ENCODE results near the gene CACTIN.

The CACTIN gene

DNA sequence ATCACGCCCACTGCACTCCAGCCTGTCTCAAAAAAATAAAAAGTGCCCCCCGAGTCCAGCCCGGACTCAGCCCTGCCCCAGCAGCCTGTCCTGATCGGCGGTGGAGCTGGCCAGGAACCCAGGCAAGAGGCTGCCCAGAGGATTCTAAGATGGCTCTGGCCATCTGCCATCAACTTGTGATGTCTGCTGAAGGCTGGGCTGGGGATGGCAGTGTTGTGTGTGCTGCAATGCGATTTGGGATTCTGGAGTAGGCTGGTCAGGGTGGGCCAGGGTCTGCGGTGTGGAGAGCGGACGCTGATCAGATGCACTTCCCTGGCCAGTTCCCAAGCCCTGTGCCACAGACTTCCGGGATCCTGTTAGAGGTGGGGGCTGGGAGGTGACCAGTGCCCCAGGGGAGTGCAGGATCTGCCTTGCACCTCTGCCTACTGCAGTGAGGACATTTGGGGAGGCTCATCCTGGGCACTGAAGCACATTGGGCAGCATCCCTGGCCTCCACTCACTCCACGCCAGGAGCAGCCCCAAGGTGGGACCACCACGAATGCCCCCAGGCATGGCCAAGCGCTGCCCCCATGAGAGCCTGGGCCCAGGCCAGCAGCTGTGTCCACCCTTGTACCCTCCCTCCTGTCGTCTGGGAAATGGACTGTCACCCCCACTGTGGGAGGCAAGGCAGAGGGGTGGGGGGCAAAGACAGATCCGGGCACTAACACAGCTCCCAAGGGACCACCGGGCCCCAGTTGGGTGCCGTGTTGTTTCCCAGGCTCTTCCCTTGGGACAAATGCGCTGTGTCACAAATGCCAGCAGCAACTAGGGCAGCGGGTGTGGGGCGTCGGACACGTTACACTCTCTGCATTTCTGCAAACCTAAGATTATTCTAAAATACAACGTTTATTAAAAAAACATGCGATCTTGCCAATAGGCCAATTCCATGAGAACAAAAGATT is 16.5 kb downstream of the CACTIN start:
- DNase-seq (ENCODE audit: low read depth in 2 of 2), result no peak

DNA sequence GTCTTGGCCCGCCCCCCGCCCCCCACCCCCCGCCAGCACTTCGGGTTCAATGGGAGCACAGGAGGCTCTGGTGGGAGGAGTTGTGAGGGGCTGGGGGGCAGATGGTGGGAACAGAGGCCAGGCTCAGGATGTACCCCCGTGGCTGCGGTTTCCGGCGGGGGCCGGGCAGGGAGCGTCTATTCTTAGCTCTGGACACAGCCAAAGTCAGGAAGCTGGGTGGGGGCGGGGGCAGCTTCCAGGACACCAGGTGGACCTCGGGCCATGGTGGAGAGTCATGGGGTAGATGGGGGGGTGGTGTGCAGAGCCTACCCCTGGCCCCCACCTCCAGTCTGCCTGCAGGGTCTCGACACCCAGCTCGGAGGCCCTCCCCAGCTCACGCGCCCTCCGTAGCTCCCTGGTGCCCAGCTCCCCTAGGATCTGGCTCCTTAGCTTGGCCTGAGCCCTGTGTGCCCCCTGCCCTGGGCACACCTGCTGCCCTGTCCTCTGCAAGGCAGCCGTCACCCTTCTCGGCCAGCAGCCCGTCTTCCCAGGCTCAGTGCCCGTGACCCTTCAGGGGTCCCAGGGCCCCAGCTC is 17.8 kb downstream of the CACTIN start:
- no peak for DNase-seq (ENCODE audit: low read depth in 2 of 2)

DNA sequence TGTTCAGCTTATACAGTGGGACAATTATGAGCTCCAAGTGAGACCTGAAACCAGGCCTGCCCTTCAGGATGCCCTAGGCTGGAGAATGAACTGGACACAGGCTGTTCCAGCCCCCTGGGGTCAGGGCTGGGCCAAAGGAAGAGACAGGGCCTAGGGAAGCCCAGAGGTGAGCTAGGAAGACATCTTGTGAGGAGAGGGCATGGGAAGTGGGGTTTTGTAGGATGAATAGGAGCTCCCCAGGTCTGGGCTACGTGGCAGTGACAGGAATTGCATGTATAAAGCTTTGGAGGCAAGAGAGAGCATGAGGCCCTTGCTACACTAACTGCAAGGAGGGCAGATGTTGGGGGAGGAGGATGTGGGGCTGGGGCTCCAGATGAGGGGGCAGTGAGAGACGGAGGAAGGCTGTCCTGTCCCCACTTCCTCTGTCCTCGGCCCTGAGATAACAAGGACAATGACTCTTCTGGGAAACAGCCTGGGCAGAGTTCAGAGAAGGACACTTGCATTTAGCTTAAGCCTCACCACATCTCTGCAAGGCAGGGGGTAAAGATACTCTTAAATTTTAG is 18.4 kb downstream of the CACTIN start:
- DNase-seq (ENCODE audit: low read depth in 2 of 2), result no peak

DNA sequence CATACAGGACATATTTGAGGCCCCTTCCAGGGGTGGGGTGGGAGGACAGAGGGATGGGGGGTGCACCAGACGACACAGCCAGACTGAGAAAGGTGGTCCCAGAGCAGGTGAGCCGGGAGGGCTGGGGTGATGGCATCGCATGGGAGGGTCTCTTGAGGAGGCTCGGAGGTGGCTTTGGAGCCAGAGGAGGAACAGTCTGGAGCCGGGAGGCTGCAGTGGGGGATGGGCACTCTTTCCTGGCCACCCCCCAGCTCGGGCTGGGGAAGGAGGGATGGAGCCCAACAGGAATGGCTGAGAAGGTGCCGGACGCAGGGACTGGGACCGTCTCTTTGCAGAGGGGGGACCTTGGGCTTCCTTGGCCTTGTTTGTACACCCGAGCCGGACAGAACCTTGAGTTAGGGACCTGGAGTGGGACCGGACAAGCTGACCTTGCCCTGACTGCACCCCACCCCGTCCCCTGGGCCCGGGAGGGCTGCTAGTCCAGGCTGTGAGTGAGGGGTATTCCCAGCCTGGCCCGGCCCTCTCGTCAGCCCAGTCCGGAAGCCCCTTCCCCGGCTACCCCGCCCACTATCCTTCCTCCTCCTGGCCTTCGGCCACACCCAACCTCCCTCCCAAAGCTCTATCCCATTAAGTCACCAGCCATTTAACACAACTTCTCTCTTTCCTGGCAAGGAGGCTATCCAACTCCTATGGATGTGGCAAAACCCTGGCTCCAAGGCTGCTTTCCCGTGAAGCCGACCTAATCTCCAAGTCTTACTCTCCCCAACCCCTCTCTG is 19.1 kb downstream of the CACTIN start:
- DNase-seq (ENCODE audit: low read depth in 2 of 2), result no peak

- peak; percentile 43 to 64 for DNase-seq (ENCODE audit: low read depth in 2 of 2)
Measured at GRCh38 chr19:3606690-3607289, 19.8 kb downstream of the CACTIN start, which contains the start of gene TBXA2R. Gene TBXA2R (minus strand): TSS chr19:3606875. CDS start chr19:3600634, 6,241 bp downstream.

DNA sequence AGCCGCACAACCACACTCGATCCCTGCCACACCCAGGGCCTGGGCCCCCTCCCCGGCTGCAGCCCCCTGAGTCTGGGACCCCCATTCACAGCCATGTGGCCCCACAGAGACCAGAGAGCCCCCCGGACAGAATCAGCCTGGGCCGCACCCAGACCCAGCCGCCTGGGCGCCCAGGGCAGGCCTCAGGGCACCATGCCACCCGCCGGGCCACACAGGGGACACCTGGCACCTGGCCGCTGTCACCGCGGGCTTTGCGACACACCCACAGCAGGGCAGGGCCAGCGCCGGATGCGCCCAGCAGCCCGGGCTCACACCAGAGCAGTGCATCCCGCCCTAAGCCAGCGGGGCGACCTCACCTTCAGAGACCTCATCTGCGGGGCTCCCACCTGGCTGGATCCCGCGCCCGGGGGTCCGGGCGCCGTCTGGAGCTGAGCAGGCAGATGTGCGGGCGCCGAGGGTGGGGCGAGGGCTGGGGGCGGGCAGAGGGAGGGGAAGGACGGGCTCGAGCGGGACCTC is 20.4 kb downstream of the CACTIN start:
- peak in 1 of 2 donors; percentile 15 for DNase-seq (ENCODE audit: low read depth in 2 of 2)

DNA sequence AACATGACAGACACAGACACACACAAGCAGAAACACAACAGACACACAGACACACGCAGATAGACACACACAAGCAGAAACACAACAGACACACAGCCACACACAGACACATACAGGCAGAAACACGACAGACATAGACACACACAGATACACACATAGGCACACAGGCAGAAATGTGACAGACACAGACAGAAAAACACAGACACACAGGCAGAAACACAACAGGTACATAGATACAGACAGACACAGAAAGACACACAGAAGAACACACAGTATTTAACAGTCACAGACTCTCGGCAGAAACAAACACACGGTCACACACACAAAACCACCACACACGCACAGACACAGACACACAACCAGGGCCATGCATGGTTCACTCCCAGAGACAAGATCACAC is 20.8 kb downstream of the CACTIN start:
- DNase-seq (ENCODE audit: low read depth in 2 of 2), result no peak

DNA sequence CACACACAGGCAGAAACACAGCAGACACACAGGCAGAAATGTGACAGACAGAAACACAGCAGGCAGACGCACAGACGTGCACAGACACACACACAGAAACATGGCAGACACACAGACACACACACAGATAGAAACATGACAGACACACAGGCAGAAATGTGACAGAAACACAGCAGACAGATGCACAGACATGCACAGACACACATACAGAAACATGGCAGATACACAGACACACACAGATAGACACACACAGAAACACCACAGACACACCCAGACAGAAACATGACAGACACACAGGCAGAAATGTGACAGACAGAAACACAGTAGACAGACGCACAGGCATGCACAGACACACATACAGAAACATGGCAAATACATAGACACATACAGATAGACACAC is 21.2 kb downstream of the CACTIN start:
- no peak for DNase-seq (ENCODE audit: low read depth in 2 of 2)

DNA sequence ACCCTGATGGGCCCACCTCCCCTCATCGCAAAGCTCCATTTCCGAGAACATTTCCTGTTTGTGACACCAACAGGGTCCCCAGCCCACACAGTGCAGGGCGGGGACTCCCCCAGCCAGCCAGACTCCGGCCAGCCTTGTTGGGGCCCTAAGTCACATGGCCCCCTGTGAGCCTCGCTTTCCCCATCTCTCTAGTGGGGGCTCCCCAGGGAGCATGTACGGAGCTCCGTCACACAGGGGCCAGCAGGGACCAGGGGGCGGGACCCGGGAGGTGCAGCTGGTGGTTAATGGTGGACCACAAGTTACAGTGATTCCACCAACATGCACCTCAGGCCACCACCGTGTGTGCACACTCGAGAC is 21.6 kb downstream of the CACTIN start:
- no peak for DNase-seq (ENCODE audit: low read depth in 2 of 2)

DNA sequence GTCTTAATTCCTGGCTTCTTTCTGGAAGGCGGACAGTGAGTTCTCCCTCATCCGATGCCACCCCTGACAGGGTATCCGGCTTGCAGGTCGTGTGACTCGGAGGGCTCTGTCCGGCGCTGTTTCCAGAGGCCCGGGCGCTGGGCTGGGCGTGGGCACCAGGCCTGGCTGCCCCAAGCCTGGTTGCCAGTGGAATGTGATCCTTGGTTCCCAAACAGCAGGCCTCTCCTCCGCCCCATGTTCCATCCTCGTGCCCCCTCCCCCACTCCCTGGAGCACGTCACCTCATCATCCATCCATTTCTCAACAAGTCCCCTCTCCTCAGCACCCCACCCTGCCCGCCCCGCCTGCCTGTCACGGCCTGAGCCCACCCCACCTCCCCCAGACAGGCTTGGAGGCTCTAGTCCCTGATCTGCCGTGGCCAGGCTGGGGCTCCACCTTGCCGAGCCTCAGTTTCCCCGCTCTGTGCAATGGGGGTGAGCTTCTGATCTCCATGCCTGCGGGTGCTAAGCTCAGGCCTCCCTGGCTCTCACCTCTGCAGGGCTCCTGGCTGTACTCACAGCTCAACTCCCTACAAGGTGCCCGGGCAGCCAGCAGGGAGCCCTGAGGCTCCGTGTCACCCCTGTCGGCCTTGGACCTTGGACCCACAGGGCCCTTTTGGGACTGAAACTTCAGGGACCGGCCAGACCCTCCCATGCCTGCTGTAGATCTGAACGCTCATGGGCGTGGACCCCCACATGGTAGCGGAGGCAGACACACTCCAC is 22.2 kb downstream of the CACTIN start:
- DNase-seq (ENCODE audit: low read depth in 2 of 2), result no peak

GRCh38 chr19:3603121-3603811 is 23.3 kb downstream of the CACTIN start:
- no peak for DNase-seq (ENCODE audit: low read depth in 2 of 2)

GRCh38 chr19:3601021-3601420 is 25.6 kb downstream of the CACTIN start:
- DNase-seq (ENCODE audit: low read depth in 2 of 2), result no peak

GRCh38 chr19:3599776-3600187 is 26.8 kb downstream of the CACTIN start:
- no peak for DNase-seq (ENCODE audit: low read depth in 2 of 2)

DNA sequence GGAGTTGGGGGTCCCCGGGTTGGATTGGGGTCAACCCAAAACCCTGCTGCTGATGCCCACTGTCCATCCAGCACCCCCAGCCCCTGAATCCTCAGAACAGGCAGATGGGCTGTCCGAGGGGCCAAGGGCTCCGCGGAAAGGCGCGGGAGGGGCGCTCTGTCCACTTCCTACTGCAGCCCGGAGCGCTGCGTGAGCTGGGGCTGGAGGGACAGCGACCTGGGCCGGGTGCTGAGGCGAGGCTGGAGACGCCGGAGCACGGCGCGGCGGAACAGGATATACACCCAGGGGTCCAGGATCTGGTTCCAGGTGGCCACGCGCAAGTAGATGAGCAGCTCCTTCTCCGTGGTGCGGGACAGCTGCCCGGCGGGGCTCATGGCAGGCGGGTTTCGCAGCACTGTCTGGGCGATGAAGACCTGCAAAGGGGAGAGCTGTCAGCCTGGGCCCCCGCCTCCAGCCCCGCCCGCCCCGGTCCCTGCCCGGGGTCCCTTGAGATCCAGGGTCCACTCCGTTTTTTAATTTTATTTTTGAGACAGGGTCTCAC is 31.0 kb downstream of the CACTIN start:
- DNase-seq (ENCODE audit: low read depth in 2 of 2), result no peak

DNA sequence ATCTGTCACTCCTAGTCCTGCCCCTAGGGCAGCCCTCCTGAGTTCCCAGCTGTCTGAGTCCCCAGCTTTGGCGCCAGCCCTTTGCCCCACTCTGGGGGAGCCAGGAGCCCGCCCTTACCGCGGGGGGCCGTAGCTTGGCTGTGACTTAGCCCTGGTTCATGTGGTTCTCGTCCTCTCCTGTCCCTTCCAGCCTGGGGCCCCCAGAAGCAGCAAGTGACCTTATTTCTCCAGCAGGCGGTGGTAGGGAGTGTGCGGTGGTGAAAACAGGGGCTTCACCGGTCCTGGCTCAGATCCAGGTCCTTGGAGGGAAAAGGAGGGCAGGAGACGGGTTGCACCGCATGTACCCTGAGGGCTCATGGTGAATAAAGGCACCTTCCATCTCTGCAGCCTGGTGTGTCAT is 33.4 kb downstream of the CACTIN start:
- DNase-seq (ENCODE audit: low read depth in 2 of 2), result no peak

DNA sequence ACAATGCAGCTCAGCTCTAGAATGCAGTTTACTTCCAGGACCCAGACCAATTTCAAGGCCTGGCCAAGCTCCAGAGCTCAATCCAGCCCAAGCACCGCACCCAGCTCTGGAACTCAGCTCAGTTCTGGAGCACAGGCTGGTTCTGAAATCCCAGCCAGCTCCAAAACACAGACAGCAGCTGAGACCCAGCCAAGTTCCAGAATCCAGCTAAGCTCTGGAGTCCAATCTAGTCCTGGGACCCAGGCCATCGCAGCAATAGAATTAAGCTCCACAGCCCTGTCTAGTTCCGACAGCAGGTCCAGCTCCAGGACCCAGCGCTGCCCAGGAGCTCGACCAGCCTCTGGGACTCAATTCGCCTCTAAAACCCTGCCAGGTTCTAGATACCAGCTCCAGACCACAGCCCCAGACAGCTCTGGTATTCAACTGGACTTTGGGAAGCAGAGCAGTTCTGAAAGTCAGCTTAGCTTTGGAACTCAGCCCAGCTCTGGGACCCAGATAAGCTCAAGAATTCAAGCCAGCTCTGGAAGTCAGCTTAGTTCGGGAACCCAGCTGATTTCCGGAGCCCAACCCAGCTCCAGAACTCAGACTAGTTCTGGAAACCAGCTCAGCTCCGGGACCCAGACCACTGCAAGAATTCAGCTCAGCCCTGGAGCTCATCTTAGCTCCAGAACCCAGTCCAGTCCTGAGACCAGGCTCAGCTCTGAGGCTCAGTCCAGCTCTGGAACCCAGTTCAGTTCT is 34.5 kb downstream of the CACTIN start:
- DNase-seq (ENCODE audit: low read depth in 2 of 2), result no peak

- no peak for DNase-seq (ENCODE audit: low read depth in 2 of 2)
Measured at GRCh38 chr19:3590991-3591659, 35.5 kb downstream of the CACTIN start.

DNA sequence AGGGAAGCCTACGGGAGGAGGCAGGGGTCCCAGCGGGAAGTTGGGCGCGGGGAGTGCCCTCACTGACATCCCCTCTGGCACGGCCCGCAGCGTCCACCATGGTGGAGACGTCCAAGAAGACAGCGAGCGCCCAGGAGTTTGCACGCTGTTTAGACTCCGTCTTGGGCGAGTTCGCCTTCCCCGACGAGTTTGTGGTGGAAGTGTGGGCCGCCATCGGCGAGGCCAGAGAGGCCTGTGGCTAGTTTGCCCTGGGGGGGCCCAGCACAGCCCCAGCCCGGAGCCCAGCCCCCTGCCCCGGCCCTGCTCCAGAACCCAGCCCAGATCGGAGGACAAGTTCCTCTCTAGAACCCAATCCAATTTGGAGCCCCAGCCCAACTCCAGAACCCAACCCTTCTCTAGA is 36.6 kb downstream of the CACTIN start:
- no peak for DNase-seq (ENCODE audit: low read depth in 2 of 2)

DNA sequence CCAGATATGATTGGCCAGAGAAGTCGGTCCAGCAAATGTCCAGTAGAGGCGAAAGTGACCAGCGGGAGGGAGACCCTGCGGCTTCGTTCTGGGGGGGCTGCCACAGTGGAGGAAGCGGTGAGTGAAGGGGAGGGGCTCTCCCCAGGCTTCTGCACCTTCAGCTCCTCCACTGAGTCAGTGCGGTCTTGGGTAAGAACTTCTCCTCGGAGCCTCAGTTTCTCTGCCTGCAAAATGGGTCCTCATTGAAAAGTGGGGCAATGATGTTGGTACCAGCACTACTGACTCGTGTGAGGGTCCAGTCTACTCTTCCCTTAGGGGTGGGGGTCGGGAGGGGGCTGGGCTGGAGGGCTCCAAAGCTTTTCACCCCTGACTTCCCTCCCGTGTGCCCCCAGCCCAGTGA is 37.2 kb downstream of the CACTIN start:
- no peak for DNase-seq (ENCODE audit: low read depth in 2 of 2)
